Neuronal stem cell (in vitro differentiated cells): Measurements from ENCODE around the gene MYL5. TPM values are rescaled to one million over a fixed set of nuclear protein-coding genes. Genes with fewer than 3 reads are reported as not detected.

Source experiments
- DNase-seq: peaks from one replicate; pipeline ENCODE4 v3.0.0-alpha.2; 2013; ENCODE audit warnings: low spot score
- H2AFZ ChIP-seq: one replicate; pipeline ENCODE4 v1.6.1; 2013; ENCODE audit warnings: mild to moderate bottlenecking, low read length, inconsistent platforms
- H2AK5ac ChIP-seq: 2 replicates; pipeline ENCODE4 v1.6.1; 2013; ENCODE audit warnings: low read depth, mild to moderate bottlenecking, inconsistent platforms, low read length, moderate library complexity, mixed read lengths
- H2BK120ac ChIP-seq: 2 replicates; pipeline ENCODE4 v1.6.1; 2013; ENCODE audit warnings: low read depth, mild to moderate bottlenecking, inconsistent platforms, low read length, moderate library complexity, mixed read lengths
- H2BK12ac ChIP-seq: one replicate; pipeline ENCODE4 v1.6.1; 2013; ENCODE audit warnings: low read length, inconsistent platforms
- H2BK15ac ChIP-seq: 2 replicates; pipeline ENCODE4 v1.6.1; 2013; ENCODE audit warnings: mild to moderate bottlenecking, low read length, inconsistent platforms, mixed read lengths
- H2BK5ac ChIP-seq: one replicate; pipeline ENCODE4 v1.6.1; 2013; ENCODE audit warnings: inconsistent platforms, mild to moderate bottlenecking, low read length, moderate library complexity
- H3K14ac ChIP-seq: one replicate; pipeline ENCODE4 v1.6.1; 2013; ENCODE audit warnings: low read length, inconsistent platforms
- H3K18ac ChIP-seq: 2 replicates; pipeline ENCODE4 v1.6.1; 2013; ENCODE audit warnings: low read length, inconsistent platforms
- H3K23ac ChIP-seq: 2 replicates; pipeline ENCODE4 v1.6.1; 2013; ENCODE audit warnings: low read depth, mild to moderate bottlenecking, mixed read lengths, low read length, inconsistent platforms; ENCODE audit not compliant: poor library complexity
- H3K27ac ChIP-seq: replicated peaks from 3 replicates; pipeline ENCODE4 v1.5.1; 2013; ENCODE audit warnings: low read length, inconsistent platforms
- H3K27me3 ChIP-seq, 3 experiments: 2 replicates each; pipeline ENCODE4 v1.6.1; 2013; ENCODE audit warnings: low read length in 3 of 3, mild to moderate bottlenecking in 2 of 3, inconsistent platforms in 1 of 3, low read depth in 1 of 3, mixed read lengths in 1 of 3, moderate library complexity in 1 of 3; ENCODE audit not compliant: control insufficient read depth in 3 of 3, insufficient read depth in 3 of 3
- H3K36me3 ChIP-seq, 2 donors: replicated peaks in 1 of 2; 2 replicates each; pipeline ENCODE4 v1.6.1; 2013; ENCODE audit warnings: low read length in 2 of 2; ENCODE audit not compliant: control insufficient read depth in 2 of 2, insufficient read depth in 2 of 2
- H3K4ac ChIP-seq: 2 replicates; pipeline ENCODE4 v1.6.1; 2013; ENCODE audit warnings: inconsistent platforms, mild to moderate bottlenecking, low read length, moderate library complexity
- H3K4me1 ChIP-seq, 2 donors: 1 replicate in 1 of 2; 2 replicates in 1 of 2; pipeline ENCODE4 v1.6.1; 2013; ENCODE audit warnings: low read length in 2 of 2, low read depth in 1 of 2; ENCODE audit not compliant: control insufficient read depth in 2 of 2, insufficient read depth in 1 of 2
- H3K4me2 ChIP-seq: one replicate; pipeline ENCODE4 v1.6.1; 2013; ENCODE audit warnings: mild to moderate bottlenecking, low read length, inconsistent platforms; ENCODE audit not compliant: insufficient read depth, poor library complexity, severe bottlenecking
- H3K4me3 ChIP-seq, 2 donors: 2 replicates each; pipeline ENCODE4 v1.5.1; 2013; ENCODE audit warnings: low read length in 2 of 2, mild to moderate bottlenecking in 2 of 2, inconsistent platforms in 1 of 2, moderate library complexity in 1 of 2
- H3K79me1 ChIP-seq: one replicate; pipeline ENCODE4 v1.6.1; 2013; ENCODE audit warnings: low read depth, mild to moderate bottlenecking, inconsistent platforms, low read length, moderate library complexity
- H3K9ac ChIP-seq: one replicate; pipeline ENCODE4 v1.6.1; 2013; ENCODE audit warnings: mild to moderate bottlenecking, low read depth, low read length, inconsistent platforms; ENCODE audit not compliant: poor library complexity
- H3K9me3 ChIP-seq, 2 donors: replicated peaks in 1 of 2; 2 replicates each; pipeline versions ENCODE3 to v1.6.1; 2013; ENCODE audit warnings: low read length in 2 of 2, mild to moderate bottlenecking in 2 of 2, inconsistent platforms in 1 of 2, low read depth in 1 of 2, mixed read lengths in 1 of 2, moderate library complexity in 1 of 2; ENCODE audit not compliant: control insufficient read depth in 2 of 2, insufficient read depth in 1 of 2
- H4K8ac ChIP-seq: one replicate; pipeline ENCODE4 v1.6.1; 2013; ENCODE audit warnings: low read depth, mild to moderate bottlenecking, inconsistent platforms, low read length, moderate library complexity
- H4K91ac ChIP-seq: one replicate; pipeline ENCODE4 v1.6.1; 2013; ENCODE audit warnings: low read length, low read depth, mild to moderate bottlenecking, inconsistent platforms; ENCODE audit not compliant: poor library complexity
- WGBS, 2 donors: extraction: QIAGEN DNeasy Blood & Tissue Kit; methylation state at CpG; one replicate each; pipeline ENCODE4 v1.1.7; 2013; ENCODE audit warnings: missing lambda C conversion rate in 2 of 2, mixed read lengths in 1 of 2; ENCODE audit not compliant: insufficient read length in 2 of 2, insufficient replicate concordance in 1 of 2; ENCODE audit errors: extremely low coverage in 2 of 2; 5-methylcytosine and 5-hydroxymethylcytosine counted together
- polyA plus RNA-seq, 2 experiments: library from polyadenylated mRNA; stranded (reverse); fragments of 200-250 nt; gene quantifications; one replicate each; pipeline ENCODE4 v1.2.3, GENCODE V29; 2013

The MYL5 gene
- 4.1 TPM for polyA plus RNA-seq (2013, experiment 1 of 2)
- polyA plus RNA-seq (2013, experiment 2 of 2), result 3.9 TPM

- Histone ChIP-seq H3K79me1 (peaks cover 5% of the 10 kb centered on the region), H2AFZ (peak within 1 kb of the TSS; percentile 94), H3K4ac (peak within 1 kb of the TSS; percentile 89), H3K4me3 (peak within 1 kb of the TSS; percentile 85 to 96), H3K36me3 (peaks cover 16 to 26% of the 10 kb centered on the region in 2 donors), H3K18ac (peak within 1 kb of the TSS; percentile 100), H3K4me1 (peaks cover 9 to 11% of the 10 kb centered on the region in 2 donors), H3K9me3 (peaks cover 0 to 2% of the 10 kb centered on the region in 2 donors), H2BK15ac (peak within 1 kb of the TSS; percentile 64), H3K4me2 (peak within 1 kb of the TSS; percentile 91), H3K9ac (peak within 1 kb of the TSS; percentile 100), H2BK12ac (peak within 1 kb of the TSS; percentile 75), H4K8ac (peak within 1 kb of the TSS; percentile 72), H3K27me3 (peaks cover 0 to 2% (median 0%) of the 10 kb centered on the region in 3 experiments), H4K91ac (peak within 1 kb of the TSS; percentile 11), H2BK120ac (peak within 1 kb of the TSS; percentile 96), H2AK5ac (peak within 1 kb of the TSS; percentile 97), H2BK5ac (peak within 1 kb of the TSS; percentile 98), H3K23ac (peak within 1 kb of the TSS; percentile 97), H3K27ac (no peak within 1 kb of the TSS), H3K14ac (peak within 1 kb of the TSS; percentile 63)
- WGBS, 2 donors, result no CpG with 5 or more reads among the region's 84 CpGs
- DNase-seq, result peak; percentile 96
These were observed at the start of gene MYL5, which contains the start of gene ATP5ME for GRCh38 chr4:674172-675035. TSS of gene MYL5 (plus strand) at chr4:674542. CDS start at chr4:678027, 3,485 bp downstream. TSS of gene ATP5ME (minus strand) at chr4:674276. CDS start at chr4:674247, 29 bp downstream.

GRCh38 chr4:624705-625590 is 49.4 kb upstream of the MYL5 start, which contains the start of gene PDE6B:
TSS of gene PDE6B (plus strand) at chr4:625573. CDS start at chr4:625627, 54 bp downstream.
- Histone ChIP-seq H2BK5ac (peak within 1 kb of the TSS; percentile 62), H3K4me2 (no peak within 1 kb of the TSS), H3K79me1 (no peaks in the 10 kb centered on the region), H3K23ac (peak within 1 kb of the TSS; percentile 61), H3K4ac (no peak within 1 kb of the TSS), H4K91ac (peak within 1 kb of the TSS; percentile 64), H3K36me3 (no peaks in the 10 kb centered on the region), H3K27ac (peak within 1 kb of the TSS; percentile 77), H2AFZ (peak within 1 kb of the TSS; percentile 79), H2BK120ac (peak within 1 kb of the TSS; percentile 56), H3K9ac (peak within 1 kb of the TSS; percentile 79), H3K18ac (peak within 1 kb of the TSS; percentile 88), H4K8ac (peak within 1 kb of the TSS; percentile 54), H3K4me1 (peaks cover 3 to 16% of the 10 kb centered on the region in 2 donors), H2BK12ac (peak within 1 kb of the TSS; percentile 80), H3K14ac (peak within 1 kb of the TSS; percentile 90), H2BK15ac (peak within 1 kb of the TSS; percentile 95), H2AK5ac (peak within 1 kb of the TSS; percentile 95), H3K27me3 (peaks cover 0 to 11% (median 3%) of the 10 kb centered on the region in 3 experiments), H3K9me3 (peaks cover 0 to 2% of the 10 kb centered on the region in 2 donors), H3K4me3 (peak within 1 kb of the TSS in 1 of 2 donors; percentile 17)
- WGBS, 2 donors, result no CpG with 5 or more reads among the region's 21 CpGs
- DNase-seq, result peak; percentile 40

GRCh38 chr4:625631-626161 is 48.6 kb upstream of the MYL5 start:
- H3K79me1 ChIP-seq, result no peaks in the 10 kb centered on the region
- no peak overlapping the region for H3K27ac ChIP-seq
- peak overlapping the region; percentile 95 for H2AK5ac ChIP-seq
- H2BK15ac ChIP-seq, result peak overlapping the region; percentile 95
- peak overlapping the region; percentile 64 for H4K91ac ChIP-seq
- H4K8ac ChIP-seq, result no peak overlapping the region
- H3K4me2 ChIP-seq, result no peak overlapping the region
- H3K4me1 ChIP-seq, result peaks cover 3 to 16% of the 10 kb centered on the region in 2 donors
- no peaks in the 10 kb centered on the region for H3K36me3 ChIP-seq
- WGBS, 2 donors, result no CpG with 5 or more reads among the region's 39 CpGs
- H3K14ac ChIP-seq, result peak overlapping the region; percentile 67
- no peak overlapping the region for H3K4ac ChIP-seq
- DNase-seq, result no peak
- peak overlapping the region; percentile 80 for H2BK12ac ChIP-seq
- H3K4me3 ChIP-seq, result no peak overlapping the region
- peak overlapping the region; percentile 62 for H2BK5ac ChIP-seq
- peaks cover 0 to 2% of the 10 kb centered on the region in 2 donors for H3K9me3 ChIP-seq
- peaks cover 0 to 12% (median 3%) of the 10 kb centered on the region in 3 experiments for H3K27me3 ChIP-seq
- peak overlapping the region; percentile 61 for H3K23ac ChIP-seq
- peak overlapping the region; percentile 56 for H2BK120ac ChIP-seq
- H3K18ac ChIP-seq, result peak overlapping the region; percentile 20
- peak overlapping the region; percentile 79 for H2AFZ ChIP-seq
- H3K9ac ChIP-seq, result no peak overlapping the region
